H1 (cell line): ENCODE measurements around the gene INPP5F.

ENCODE experiments used
- E2F6 ChIP-seq: IDR thresholded peaks from 2 replicates; pipeline ENCODE4 v1.6.1; 2012; ENCODE audit warnings: inconsistent platforms
- EP300 ChIP-seq, 2 experiments: IDR thresholded peaks; 1 replicate in 1 of 2; 2 replicates in 1 of 2; pipeline ENCODE4 v1.6.1; 2011 to 2012; ENCODE audit warnings: low read depth in 2 of 2, low read length in 2 of 2, mild to moderate bottlenecking in 2 of 2, borderline replicate concordance in 1 of 2, inconsistent platforms in 1 of 2, moderate library complexity in 1 of 2
- POLR2A ChIP-seq, 2 experiments: IDR thresholded peaks; 1 replicate in 1 of 2; 2 replicates in 1 of 2; pipeline ENCODE4 v1.6.1; 2011; ENCODE audit warnings: low read depth in 2 of 2, low read length in 2 of 2, mild to moderate bottlenecking in 2 of 2; ENCODE audit errors: control extremely low read depth in 1 of 2
- TEAD4 ChIP-seq: IDR thresholded peaks from 2 replicates; pipeline ENCODE4 v1.6.1; 2012; ENCODE audit warnings: low read depth, low read length, inconsistent platforms, mixed read lengths

GRCh38 chr10:119871881-119872609, 146.2 kb downstream of the INPP5F start:
- TF ChIP-seq E2F6 (no peak), POLR2A (IDR thresholded peaks at IDR 0.05; ENCODE audit: control extremely low read depth in 1 of 2, low read depth in 2 of 2, low read length in 2 of 2) (no peak), EP300 (IDR thresholded peaks at IDR 0.05; ENCODE audit: borderline replicate concordance in 1 of 2, low read depth in 2 of 2, low read length in 2 of 2) (no peak), TEAD4 (no peak)
